ENCODE measurements around the gene CCDC186.

GRCh38 chr10:114173603-114173920 is 441 bp downstream of the CCDC186 start:
- TF ChIP-seq ZNF576 (CRISPR knock-in tag; IDR thresholded peaks at IDR 0.05) (no peak), AFF4 (CRISPR knock-in tag; IDR thresholded peaks at IDR 0.05) (no peak), NR1H2 (CRISPR knock-in tag; IDR thresholded peaks at IDR 0.05; ENCODE audit: borderline replicate concordance, low read depth) (no peak), SP2 (CRISPR knock-in tag; IDR thresholded peaks at IDR 0.05) (no peak), TCF12 (IDR thresholded peaks at IDR 0.05) (no peak), TCF12 (CRISPR knock-in tag; IDR thresholded peaks at IDR 0.05) (no peak)
- TF ChIP-seq, protein P1, sequence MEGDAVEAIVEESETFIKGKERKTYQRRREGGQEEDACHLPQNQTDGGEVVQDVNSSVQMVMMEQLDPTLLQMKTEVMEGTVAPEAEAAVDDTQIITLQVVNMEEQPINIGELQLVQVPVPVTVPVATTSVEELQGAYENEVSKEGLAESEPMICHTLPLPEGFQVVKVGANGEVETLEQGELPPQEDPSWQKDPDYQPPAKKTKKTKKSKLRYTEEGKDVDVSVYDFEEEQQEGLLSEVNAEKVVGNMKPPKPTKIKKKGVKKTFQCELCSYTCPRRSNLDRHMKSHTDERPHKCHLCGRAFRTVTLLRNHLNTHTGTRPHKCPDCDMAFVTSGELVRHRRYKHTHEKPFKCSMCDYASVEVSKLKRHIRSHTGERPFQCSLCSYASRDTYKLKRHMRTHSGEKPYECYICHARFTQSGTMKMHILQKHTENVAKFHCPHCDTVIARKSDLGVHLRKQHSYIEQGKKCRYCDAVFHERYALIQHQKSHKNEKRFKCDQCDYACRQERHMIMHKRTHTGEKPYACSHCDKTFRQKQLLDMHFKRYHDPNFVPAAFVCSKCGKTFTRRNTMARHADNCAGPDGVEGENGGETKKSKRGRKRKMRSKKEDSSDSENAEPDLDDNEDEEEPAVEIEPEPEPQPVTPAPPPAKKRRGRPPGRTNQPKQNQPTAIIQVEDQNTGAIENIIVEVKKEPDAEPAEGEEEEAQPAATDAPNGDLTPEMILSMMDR (CRISPR knock-in tag; IDR thresholded peaks at IDR 0.05): no peak

Data from HepG2 (cell line).